Measurements from ENCODE around the gene NFASC.

DNA sequence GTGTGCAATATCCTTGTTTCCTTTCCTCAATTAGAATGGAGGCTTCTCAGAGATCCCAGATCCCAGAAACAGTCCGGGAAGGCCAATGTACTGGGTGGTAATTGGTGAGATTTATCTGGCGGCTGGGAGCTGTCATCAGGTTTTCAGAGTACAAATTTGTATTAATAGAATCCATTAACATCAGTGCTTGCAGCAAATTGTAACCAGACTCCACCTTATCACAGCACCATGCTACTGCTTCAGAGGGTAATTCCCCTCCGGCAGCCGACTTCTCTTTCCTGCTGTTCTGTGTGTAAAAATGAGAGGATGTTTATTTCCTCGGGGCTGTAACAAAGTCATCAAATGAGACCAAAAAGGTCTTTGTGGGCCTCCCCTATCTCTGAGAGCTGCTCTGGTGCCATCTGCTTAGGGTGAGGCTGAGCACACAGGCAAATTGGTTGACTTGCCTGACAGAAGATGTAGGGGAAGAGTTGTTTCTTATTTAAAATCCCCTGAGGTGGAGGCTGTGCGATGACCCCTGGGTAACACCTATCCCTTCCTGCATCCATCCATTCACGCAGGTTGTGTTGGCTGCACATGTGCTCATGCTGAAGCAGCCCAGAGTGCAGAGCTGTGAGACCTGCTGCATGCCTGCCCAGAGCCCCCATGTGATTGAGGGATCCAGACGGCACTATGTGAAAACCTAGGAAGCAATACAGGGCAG, 19.2 kb downstream of the NFASC start:
- no peak for TF ChIP-seq EZH2 (IDR thresholded peaks at IDR 0.05; ENCODE audit: insufficient read depth, low read length)
- TF ChIP-seq, protein P1, sequence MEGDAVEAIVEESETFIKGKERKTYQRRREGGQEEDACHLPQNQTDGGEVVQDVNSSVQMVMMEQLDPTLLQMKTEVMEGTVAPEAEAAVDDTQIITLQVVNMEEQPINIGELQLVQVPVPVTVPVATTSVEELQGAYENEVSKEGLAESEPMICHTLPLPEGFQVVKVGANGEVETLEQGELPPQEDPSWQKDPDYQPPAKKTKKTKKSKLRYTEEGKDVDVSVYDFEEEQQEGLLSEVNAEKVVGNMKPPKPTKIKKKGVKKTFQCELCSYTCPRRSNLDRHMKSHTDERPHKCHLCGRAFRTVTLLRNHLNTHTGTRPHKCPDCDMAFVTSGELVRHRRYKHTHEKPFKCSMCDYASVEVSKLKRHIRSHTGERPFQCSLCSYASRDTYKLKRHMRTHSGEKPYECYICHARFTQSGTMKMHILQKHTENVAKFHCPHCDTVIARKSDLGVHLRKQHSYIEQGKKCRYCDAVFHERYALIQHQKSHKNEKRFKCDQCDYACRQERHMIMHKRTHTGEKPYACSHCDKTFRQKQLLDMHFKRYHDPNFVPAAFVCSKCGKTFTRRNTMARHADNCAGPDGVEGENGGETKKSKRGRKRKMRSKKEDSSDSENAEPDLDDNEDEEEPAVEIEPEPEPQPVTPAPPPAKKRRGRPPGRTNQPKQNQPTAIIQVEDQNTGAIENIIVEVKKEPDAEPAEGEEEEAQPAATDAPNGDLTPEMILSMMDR (IDR thresholded peaks at IDR 0.05; ENCODE audit: insufficient read depth, low read depth, low read length), result no peak

Data from astrocyte (in vitro differentiated cells and primary cell).